ENCODE results near the gene BEAN1.

BEAN1 gene

GRCh38 chr16:66480265-66481080 is 53.4 kb downstream of the BEAN1 start:
- TF ChIP-seq, protein P1, sequence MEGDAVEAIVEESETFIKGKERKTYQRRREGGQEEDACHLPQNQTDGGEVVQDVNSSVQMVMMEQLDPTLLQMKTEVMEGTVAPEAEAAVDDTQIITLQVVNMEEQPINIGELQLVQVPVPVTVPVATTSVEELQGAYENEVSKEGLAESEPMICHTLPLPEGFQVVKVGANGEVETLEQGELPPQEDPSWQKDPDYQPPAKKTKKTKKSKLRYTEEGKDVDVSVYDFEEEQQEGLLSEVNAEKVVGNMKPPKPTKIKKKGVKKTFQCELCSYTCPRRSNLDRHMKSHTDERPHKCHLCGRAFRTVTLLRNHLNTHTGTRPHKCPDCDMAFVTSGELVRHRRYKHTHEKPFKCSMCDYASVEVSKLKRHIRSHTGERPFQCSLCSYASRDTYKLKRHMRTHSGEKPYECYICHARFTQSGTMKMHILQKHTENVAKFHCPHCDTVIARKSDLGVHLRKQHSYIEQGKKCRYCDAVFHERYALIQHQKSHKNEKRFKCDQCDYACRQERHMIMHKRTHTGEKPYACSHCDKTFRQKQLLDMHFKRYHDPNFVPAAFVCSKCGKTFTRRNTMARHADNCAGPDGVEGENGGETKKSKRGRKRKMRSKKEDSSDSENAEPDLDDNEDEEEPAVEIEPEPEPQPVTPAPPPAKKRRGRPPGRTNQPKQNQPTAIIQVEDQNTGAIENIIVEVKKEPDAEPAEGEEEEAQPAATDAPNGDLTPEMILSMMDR (IDR thresholded peaks at IDR 0.05; ENCODE audit: borderline replicate concordance, insufficient read depth, low read depth, low read length), result no peak
- no peak overlapping the region for H3K4me3 ChIP-seq (ENCODE audit: low read depth, low read length)

DNA sequence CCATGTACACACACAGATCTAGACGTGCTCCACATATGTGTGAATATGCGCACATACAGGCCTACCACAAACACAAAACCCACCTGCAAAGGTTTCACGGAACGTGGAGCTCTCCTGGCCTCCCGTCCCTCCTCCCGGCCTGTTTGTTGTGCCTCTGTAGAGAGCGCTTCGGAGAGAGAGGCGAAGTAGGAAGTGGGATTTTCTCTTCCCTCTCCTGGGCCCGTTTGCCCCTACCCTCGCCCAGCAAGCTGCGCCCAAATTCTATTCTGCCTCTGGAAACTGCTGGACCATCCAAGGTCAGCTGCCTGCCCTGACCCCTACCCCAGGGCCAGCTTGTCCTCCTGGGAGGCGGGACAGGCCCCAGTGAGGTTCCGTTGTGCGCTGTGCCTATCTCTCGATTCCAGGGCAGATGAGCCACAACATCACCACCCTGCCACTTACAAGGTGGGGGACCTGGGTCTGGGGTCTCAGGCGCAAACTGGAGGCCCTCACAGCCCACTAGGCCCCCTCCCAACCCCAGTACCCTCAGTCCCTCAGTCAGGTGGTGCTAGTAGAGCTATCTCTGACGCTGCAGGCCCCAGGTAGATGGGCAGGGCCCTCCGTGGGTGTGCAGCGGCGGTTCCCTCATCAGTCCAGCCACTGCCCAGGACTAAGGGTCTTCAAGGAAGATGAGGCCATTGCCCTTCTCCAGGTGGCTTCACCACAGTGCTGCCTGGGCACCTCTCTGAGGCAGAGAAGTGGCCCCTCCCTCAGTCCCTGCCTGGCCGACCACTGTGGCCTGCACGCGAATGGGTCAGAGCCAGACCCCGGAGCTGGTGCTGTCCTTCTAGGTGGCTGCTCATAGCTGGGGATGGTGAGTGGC is 54.2 kb downstream of the BEAN1 start:
- H3K4me3 ChIP-seq (ENCODE audit: low read depth, low read length), result no peak overlapping the region

DNA sequence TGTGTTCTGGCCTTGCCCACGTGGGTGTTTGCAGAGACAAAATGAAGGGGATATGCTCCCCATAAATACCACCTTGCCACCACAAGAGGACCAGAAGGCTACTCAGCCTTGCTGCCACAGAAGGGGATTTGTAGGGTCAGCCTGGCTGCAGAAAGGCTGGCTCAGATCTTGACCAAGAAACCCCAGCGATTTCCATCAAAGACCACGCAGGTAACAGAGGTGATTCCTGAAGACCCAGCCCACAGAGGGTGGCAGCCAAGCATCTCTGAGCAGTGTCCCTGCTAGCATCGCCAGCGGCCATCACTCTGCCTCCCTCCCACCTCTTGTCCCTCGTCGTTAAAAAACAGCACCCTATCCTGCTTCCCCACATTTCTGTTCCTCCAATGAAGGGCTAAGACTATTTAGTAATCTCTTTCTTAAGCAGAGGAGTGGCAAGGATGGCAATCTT is 54.9 kb downstream of the BEAN1 start:
- H3K4me3 ChIP-seq (ENCODE audit: low read depth, low read length), result no peak overlapping the region
- TF ChIP-seq, protein P1 (IDR thresholded peaks at IDR 0.05; ENCODE audit: borderline replicate concordance, insufficient read depth, low read depth, low read length), result no peak

More for the DNA sequence above, 54.2 kb downstream of the BEAN1 start:
- TF ChIP-seq, protein P1 (IDR thresholded peaks at IDR 0.05; ENCODE audit: borderline replicate concordance, insufficient read depth, low read depth, low read length), result no peak

DNA sequence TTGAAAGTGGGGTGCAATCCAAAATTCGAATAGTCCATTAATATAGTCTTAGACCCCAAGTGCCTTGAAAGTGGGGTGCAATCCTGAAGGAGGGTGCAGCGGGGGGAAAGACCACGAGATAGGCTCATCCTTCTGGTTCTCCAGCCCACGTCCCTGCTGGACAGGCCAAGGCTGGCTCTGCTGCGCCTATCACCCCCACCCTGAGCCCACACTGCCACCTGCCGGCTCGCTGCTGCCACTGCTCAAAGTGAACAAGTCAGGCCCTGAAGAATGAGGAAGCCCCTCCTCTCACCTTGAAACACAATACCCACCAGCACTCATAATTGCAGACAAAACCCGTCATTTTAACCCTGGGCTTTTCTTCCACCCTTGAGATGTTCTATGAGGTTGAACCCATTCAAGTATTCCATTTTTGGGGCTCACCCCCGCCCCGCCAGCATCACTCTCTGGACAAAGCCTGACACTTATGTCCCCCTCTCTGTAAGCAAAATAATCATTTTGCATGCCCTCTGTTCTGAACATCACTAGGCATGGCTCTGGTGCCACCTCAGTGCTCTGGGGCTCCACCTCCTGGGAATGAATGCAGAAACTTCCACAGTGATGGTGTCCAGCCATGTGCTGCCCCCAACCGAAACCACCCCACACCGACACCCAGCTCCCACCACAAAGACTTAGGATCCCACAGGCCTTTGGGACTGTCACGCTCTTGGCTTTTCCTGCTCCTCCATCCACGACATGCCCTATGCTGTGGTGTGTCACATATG is 56.8 kb downstream of the BEAN1 start:
- TF ChIP-seq, protein P1 (IDR thresholded peaks at IDR 0.05; ENCODE audit: borderline replicate concordance, insufficient read depth, low read depth, low read length), result peak; percentile 96
- H3K4me3 ChIP-seq (ENCODE audit: low read depth, low read length), result no peak overlapping the region

GRCh38 chr16:66484453-66485213 is 57.5 kb downstream of the BEAN1 start:
- H3K4me3 ChIP-seq (ENCODE audit: low read depth, low read length), result no peak overlapping the region
- TF ChIP-seq, protein P1 (IDR thresholded peaks at IDR 0.05; ENCODE audit: borderline replicate concordance, insufficient read depth, low read depth, low read length), result peak; percentile 15; the same call in 1 of the 2 replicates

- TF ChIP-seq, protein P1 (IDR thresholded peaks at IDR 0.05; ENCODE audit: borderline replicate concordance, insufficient read depth, low read depth, low read length), result no peak
- H3K4me3 ChIP-seq (ENCODE audit: low read depth, low read length), result no peak overlapping the region
Measured at GRCh38 chr16:66485376-66485775, 58.3 kb downstream of the BEAN1 start.
